ENCODE measurements around the gene NUDT6.
A peak's percentile ranks its signal among the peaks of the same experiment; 100 is the strongest.
"Not testable (repeated sequence)": the region's sequence is repeated elsewhere in the genome, so short reads cannot be mapped to it uniquely, and the experiment has no call there.

NUDT6 gene, protein sequence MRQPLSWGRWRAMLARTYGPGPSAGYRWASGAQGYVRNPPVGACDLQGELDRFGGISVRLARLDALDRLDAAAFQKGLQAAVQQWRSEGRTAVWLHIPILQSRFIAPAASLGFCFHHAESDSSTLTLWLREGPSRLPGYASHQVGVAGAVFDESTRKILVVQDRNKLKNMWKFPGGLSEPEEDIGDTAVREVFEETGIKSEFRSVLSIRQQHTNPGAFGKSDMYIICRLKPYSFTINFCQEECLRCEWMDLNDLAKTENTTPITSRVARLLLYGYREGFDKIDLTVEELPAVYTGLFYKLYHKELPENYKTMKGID

DNA sequence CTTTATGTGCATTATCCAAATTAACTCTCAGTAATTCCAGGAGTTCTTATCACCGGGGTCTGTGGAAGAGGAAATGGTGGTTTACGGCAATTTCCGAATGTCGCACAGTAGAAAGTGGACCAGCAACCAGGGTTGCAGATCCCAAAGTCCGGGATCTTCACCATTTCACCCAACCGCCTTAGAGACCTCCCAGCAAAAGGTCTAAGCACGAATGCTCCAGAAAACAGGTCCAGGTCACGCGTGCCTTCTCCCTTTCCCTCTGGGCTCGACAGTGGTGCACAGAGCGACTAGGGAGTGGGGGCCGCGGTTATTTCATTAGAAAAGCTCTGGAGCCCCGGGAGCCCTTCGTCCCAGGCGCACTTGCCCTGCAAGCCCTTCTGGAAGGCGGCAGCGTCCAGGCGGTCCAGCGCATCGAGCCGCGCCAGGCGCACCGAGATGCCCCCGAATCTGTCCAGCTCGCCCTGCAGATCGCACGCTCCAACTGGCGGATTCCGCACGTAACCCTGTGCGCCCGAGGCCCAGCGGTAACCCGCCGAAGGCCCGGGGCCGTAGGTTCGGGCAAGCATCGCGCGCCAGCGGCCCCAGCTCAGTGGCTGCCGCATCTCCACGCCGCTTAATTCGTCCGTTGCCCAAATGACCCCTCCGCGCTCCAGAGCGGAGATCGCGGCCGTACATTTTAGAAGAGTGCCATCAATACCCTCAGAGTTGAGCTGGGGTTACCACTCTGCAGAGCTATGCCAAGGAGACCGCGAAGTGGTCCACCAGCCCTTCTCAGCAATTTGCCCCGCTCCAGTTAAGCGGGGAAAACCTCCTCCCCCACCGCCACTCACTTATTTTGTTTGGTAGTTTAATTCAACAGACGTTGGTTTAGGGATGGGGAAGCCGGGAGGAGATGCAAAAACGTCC lies at the start of gene NUDT6:
TSS of gene NUDT6 (minus strand) at position 627 of the 906 bp plus-strand sequence. CDS start at position 602, 25 bp downstream.
- no peak for FAIRE-seq

DNA sequence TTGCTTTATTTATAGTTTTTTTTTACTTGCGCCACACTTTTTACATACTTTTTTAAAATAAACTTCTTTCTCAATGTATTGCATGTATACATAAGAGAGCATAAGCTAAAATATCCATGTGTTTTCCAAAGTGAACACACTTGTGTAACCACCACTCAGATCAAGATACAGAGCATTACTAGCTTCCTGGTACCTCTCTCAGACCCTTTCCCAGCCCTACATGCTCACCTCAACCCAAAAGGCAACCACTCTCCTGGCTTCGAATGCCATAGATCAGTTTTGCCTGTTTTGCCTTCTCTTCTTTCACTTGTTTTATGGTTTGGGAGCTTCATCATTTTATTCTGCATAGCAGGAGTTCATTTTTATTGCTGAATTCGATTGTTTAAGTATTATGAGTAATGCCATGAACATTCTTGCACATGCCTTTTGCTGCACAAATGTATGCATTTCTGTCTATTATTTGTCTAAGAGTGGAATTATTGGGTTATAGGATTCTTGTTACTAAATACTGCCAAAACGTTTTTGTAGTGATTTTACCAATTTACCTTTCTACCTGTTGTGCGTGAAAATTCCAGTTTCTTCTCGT lies 45.9 kb upstream of the NUDT6 start:
- FAIRE-seq: no peak

DNA sequence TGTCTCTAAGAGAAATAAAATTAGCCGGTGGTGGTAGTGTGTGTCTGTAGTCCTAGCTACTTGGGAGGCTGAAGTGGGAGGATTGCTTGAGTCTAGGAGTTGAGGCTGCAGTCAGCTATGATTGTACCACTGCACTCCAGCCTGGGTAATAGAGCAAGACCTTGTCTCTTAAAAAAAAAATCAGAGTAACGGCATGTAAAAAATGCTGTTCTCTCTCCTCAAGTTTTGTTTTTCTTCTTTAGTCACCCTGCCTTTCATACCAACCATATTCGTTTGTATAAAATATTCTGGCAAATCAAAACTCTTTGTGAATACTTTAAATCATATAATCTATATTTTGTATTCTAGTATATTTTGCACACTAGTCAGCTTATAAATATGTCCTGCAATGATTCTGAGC lies 44.8 kb upstream of the NUDT6 start:
- peak; percentile 29 for FAIRE-seq

DNA sequence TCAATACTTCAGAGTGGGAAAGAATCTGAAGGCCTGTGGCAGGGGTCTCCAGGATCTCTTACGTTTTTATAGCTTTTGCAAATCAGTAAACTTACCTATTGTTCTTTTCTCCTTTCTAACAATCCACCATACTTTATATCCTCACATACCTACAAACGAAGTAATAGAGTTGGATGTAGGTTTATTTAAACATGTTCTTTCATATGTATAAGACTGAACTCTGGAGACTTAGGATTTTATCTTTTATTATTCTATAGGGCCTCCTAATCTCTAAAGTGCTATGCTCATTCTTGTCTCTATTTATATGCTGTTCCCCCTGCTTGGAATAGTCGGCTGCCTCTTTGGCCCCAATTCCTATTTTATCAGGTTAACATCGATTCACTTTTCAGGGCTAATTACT lies 43.8 kb upstream of the NUDT6 start:
- FAIRE-seq: no peak

DNA sequence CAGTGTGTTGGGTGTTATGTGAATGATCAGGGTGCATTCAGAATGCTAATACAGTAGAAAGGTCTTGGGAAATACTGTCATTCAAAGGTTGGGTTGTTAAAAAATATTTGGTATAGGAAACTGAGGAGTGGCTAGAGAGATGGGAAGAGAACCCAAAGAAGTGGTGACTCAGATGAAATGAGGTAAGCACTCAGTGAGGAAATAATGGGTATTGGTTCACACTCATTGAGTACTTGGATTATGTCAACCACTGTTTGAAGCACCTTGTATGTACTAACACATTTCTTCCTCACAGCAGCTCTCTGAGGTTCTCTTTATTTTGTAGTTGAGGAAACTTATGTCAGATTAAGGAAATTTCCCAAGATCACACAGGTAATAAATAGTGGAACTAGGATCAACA lies 40.8 kb upstream of the NUDT6 start:
- FAIRE-seq: no peak

DNA sequence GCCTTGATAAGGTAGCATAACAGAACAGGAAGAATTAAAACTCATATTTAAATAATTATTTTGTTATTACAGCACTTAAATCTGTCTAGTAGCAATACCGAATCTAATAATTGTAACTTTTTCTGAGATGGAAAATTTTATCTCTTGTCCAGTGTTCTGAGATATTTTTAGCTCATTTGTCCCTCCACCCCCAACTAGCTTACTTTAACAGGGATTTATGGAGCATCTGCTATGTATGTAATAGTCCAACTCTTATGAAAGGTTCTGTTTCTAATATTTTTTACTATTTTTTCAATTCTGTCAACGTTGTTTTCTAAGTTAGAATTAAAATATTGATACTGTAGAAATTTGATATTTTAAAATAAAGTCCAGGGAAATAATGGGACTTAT lies 38.2 kb upstream of the NUDT6 start:
- FAIRE-seq: peak; percentile 65

DNA sequence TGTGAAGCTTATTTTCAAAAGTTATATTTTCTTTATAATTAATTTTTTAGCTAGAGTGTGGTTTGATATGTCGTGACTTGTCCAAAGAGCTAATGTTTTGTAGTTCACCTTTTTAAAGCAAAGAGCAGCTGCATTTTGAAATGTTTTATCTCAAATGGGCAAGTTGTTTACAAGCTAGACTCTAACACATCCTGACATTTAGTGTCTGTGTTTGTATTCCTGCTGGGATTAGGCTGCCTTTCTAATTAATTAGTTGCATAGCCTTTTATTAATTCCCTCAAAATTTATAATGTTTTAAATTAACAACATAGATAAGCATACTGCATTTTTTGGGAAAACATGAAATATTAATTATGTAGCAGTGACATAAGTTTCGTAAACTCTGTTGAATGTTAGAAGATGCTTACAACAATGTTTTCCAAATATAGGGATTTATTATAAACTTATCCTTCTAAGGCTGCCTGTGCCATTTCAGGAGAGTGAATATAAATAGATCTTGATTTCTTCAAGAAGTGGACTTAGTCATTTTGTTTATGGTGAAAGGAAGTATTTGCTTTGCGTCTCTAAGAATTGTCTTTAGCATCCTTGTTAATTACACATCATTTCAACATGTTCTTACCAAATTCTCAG lies 37.7 kb upstream of the NUDT6 start:
- peak; percentile 60 for FAIRE-seq

DNA sequence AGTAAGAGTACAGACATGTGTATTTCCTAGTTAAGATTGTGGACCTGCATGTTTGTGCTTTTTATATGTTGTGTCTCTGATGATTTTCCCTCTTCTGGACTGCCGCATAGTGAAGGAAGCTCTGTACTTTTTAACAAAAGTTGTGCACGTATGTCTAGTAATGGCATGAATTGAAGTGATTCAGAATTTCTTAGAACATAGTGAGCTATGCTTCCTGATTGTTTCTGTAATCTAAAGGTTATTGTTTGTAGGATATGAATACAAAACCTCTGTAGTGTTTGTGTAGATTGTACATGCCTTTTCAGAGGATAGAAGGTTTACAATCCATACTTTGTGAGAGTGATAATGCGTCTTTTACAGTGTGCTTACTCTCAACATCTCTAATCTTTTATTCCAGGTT lies 37.0 kb upstream of the NUDT6 start:
- no peak for FAIRE-seq

DNA sequence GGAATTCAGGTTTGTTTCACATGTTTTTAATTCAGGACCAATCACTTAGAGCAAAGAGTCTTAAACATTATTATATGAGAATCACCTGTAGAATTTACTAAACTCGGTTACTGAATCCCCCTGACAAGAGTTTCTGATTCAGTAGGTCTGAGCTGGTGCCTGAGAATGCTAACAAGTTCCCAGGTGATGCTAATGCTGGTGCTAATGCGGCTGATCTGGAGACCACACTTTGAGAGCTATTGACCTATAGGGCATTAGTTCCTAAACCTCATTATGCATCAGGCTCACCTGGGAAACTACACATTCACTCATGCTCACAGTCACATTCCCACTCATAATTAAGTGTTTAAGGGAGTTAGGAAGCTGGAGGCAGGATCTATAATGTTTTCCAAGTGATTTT lies 36.1 kb upstream of the NUDT6 start:
- FAIRE-seq: no peak

DNA sequence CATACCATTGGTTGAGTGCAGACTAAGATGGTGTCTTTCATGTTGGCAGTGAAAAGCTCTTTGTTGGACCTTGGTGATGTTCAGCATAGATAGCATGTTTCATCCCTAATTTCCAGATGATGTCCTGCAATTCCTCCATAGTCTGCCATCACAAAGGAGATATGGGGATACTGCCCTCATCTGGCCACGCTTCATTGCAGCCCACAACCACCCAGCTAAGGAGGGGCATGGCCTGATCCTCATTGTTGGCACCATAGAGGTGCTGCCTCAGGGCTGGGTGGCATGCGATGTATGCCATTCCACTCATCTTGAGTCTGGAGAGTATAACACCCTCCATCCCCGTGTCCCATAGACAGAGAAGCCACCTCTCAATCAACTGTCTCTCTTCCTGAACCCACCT lies 31.5 kb upstream of the NUDT6 start:
- no peak for FAIRE-seq

DNA sequence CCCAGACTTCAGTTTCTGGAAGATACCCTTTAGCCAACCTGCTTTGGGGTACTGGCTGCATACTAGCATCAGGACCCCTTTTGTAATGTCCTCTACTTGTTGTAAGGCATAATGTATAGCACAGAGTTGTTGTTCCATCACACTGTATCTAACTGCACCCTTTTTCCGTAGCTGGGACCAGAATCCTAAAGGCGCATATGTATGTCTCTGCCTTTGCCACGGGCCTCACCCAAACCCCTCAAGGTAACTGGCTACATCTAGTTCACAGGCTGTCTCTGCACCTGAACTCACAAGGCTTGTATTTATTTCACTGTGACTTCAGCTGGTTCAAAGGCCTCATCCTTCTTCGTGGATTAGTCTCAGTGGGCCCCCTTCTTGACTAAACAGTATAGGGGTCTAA lies 29.6 kb upstream of the NUDT6 start:
- FAIRE-seq: no peak

DNA sequence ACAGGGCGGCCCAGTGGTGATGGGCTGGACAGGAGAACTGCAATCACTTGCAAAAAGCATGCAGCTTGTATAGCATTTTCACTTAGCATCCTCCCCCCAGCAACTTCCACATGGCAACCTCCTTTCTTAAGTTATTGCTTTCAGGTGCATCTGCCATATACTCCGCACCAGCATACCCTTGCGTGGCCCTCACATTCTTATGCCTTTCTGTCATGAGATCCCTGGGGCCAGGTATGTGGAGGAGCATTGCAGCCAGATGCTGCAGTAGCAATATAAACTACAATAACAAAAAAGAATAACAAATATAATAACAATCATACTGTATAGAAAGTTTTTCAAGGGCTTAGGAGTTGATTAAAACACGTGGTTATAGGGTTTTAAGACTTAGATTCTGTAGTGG lies 26.3 kb upstream of the NUDT6 start:
- no peak for FAIRE-seq

DNA sequence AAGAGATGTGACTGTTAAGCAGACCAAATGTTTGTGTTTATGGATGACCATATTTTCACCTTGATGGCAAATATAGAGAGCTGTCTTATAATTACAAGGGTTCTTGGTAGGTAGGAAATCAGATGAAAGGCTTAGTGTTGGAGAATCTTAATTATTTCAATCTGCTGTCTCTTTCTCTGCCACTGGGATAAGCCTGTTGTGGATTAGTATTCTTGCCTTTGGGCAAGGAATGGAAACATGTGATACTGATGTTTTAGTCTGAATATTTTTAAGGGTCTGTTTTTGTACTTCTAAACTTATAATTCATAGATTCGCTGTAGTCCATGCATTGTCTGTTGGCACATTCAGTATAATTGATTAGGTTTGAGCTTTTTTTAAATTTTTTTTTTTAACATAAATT lies 23.7 kb upstream of the NUDT6 start:
- no peak for FAIRE-seq

DNA sequence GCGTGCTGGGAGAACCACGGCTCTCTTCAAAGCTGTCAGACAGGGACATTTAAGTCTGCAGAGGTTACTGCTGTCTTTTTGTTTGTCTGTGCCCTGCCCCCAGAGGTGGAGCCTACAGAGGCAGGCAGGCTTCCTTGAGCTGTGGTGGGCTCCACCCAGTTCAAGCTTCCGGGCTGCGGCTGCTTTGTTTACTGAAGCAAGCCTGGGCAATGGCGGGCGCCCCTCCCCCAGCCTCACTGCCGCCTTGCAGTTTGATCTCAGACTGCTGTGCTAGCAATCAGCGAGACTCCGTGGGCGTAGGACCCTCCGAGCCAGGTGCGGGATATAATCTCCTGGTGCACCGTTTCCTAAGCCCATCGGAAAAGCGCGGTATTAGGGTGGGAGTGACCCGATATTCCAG lies 22.7 kb upstream of the NUDT6 start:
- FAIRE-seq: not testable (repeated sequence)

DNA sequence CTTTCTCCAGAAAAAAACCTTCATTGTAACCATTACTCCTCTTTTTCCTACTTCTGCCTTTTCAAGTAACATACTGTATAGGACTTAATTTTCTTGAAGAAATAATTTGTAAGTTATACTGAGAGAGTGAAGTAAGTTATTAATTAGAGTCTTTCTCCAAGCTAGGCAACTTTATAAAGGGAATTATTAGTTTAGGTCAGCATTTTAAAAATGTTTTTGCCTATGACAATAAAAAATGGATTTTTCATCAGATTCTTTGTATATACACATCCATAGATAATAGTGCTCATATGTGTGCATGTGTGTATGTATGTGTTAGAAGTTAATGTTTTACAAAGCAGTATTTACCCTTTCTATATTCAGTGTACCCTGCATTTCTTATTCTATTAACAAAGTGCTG lies 10.4 kb upstream of the NUDT6 start:
- FAIRE-seq: no peak

DNA sequence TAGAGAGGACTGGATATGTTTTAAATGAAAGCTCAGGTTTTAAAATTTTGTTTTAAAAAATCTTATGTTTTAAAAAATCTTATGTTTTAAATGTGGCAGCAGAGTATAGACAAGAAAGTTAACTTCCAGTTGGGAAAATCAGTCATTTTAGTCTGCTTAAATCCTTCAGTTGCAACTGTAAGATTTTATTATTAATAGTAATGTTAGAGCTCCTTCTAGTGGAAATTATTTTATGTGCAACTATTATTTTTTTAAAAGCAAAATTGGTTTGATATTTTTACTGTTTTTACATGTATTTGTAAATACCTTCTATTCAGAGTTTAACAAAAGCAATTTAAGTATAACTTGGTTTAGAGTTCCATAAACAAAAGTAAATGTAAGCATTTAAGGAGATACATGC lies 8.5 kb upstream of the NUDT6 start:
- peak; percentile 99 for FAIRE-seq

DNA sequence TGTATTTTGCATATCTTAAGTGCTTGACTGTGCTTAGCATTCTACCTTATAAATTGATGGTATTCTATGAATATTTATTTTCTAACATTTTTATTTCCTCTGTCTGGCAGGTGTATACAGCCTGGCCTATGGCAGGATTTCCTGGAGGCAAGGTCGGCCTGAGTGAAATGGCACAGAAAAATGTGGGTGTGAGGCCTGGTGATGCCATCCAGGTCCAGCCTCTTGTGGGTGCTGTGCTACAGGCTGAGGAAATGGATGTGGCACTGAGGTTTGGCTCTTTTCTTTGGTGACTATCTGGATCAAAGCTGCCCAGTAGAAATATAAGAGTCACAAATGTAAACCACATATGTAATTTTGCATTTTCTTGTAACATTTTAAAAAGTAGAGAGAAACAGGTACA lies 6.5 kb upstream of the NUDT6 start:
- no peak for FAIRE-seq

DNA sequence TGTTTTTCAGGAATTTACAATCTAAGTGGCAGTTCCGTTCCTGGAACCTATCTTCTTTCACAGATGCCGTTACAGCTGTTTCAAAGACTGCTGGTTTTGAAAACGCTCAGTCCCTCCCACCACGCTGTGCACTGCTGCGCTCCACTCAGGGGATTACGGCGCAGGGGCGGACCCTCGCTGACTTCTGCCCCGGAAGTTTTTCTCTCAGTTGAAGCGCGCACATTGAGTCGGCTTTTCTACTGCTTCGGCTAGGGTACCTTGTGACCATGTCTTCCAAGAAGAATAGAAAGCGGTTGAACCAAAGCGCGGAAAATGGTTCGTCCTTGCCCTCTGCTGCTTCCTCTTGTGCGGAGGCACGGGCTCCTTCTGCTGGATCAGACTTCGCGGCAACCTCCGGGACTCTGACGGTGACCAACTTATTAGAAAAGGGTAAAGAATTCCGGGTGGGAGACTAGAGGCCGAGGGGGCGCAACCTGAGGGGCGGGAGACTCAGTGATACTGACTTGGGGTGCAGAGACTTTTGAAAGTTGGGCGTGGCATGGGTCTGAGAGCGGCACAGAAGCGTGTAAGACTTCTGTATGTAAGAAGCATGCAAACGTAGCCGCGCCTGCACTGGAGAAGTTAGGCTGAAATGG lies 597 bp upstream of the NUDT6 start:
- peak; percentile 95 for FAIRE-seq

DNA sequence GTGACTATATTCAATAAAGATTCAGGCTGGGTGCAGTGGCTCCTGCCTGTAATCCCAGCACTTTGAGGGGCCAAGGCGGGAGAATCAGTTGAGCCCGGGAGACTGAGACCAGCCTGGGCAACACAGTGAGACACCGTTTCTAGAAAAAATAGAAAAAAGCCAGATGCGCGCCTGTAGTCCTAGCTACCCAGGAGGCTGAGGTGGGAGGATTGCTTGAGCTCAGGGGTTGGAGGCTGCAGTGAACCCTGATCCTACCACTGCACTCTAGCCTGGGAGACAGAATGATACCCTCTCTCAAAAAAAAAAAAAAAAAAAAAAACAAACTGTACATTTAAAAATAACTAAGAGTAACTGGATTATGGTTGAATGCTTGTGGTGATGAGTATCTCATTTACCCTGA lies 1.1 kb downstream of the NUDT6 start:
- FAIRE-seq: no peak

DNA sequence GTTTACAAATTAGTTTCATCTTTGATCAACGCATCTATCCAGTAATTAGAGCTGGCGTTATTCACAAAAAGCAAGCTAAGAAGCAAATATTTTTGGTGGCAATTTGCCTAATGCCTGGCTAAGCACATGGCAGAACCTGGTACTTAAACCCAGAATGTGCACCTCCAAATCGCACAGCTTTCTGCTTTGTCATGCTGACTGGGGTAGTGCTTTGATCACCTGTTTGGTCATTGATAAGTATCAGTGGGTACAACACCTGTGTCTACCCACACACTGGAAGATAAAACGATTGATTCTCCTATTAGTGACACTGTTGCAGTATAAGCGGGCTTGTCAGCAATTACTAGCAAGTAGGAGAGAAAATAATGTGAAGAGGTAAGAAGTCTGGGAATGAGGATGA lies 1.9 kb downstream of the NUDT6 start:
- no peak for FAIRE-seq

DNA sequence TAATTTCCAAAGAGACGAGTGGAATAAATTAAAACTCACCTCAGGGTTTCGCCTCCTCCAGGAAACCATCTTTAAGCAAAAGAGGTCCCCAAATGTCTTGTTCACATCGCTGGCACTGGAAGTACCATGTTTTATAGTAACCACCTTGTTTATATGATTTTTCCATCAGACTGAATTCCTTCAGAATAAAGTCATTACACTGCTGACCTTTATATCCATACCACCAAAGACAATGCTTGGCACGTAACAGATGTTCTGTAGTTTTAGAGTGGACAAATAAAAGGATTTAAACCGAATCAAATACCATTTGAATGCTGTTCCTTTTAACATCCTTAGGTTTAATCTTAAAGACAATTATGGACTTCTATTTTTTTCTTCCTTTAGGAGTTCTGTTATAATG lies 4.7 kb downstream of the NUDT6 start:
- no peak for FAIRE-seq

DNA sequence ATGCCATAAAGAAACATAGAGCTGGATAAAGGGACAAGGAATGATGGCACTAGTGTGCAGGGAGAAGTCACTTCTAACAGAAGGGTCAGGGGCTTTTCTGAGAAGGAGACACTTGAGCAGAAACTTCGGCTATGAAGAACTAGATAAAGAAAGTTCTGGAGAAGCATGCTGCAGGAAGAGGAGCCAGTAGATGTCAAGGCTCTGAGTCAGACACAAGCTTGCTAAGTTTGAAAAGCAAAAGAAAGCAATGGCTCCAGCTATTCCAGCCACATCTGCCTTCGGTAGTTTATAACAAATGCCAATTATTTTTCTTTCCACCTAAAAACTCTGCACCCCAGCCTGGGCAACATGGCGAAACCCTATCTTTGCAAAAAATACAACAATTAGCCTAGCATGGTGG lies 7.5 kb downstream of the NUDT6 start:
- no peak for FAIRE-seq

DNA sequence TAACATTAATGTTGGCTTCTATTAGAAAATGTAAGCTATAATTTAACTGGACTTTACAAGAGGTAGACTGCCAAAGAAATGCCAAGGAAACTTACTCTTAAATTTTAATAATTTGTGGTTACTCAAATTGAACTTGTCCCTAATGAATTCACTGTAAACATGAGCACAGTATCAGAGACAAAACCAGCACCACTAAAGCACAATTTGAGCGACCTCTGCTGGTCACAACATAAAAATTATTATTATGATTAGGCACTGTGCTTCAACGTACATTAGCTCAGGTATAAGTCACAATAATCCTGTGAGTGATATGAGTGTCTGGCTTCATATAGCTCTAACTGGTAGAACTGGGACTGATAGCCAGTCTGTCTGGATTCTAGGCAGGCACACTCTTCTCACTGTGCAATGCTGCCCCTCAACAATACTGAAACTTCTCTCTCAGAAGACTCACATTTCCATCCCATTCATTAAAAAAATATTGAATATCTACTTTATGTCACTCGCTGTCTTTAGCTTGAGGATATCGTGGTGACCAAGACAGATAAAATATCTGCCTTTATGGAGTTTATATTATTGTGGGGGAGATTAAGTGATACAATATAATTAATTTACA lies 8.0 kb downstream of the NUDT6 start:
- peak; percentile 95 for FAIRE-seq
